Stimulated activated CD4-positive, alpha-beta T cell treated with anti-CD3 and anti-CD28 coated beads, Interleukin-1b, Interleukin-23, amount 100 ng/mL, for 48 hours (primary cell): Measurements from ENCODE around the gene PAX3.

Experiments used
- DNase-seq: peaks from one replicate; pipeline ENCODE4 v3.0.0-alpha.2; 2020

The PAX3 gene

DNA sequence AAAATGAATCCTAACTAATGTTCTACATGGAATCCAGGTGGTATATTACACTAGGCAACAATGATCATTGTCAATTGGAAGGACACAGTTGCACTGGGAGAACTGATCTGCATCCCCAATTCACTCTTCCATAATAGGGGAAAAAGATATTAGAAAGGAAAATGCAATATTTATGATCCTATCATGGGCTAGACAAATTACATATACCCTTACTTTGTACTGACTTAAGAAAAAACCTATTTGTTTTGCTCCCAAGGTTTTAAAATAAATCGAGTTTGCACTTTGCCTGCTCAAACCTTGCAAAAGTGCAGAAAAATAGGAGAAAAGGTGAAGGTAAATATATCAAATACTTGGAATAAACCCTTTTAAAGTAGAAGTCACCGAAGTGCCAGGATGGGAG, 11.0 kb upstream of the PAX3 start:
- no peak for DNase-seq

DNA sequence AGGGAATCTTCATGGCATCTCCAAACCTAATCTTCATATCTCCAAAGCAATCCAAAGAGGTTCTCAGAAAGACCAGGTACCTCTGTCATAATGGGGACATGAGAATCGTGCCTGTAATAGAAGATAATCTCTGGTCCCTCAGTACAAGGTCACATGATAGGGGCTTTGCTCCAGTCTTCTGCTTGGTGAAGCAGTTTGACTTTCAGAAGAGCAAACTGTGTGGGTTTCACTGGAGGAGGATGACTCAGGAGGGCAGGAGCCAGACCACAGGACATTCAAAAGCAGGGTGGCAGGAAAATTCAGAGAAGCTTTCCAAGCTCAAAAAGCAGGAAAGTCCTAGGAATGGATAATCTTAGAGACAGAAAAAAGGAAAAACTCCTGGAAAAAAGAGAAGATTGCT, 10.6 kb upstream of the PAX3 start:
- DNase-seq = no peak

DNA sequence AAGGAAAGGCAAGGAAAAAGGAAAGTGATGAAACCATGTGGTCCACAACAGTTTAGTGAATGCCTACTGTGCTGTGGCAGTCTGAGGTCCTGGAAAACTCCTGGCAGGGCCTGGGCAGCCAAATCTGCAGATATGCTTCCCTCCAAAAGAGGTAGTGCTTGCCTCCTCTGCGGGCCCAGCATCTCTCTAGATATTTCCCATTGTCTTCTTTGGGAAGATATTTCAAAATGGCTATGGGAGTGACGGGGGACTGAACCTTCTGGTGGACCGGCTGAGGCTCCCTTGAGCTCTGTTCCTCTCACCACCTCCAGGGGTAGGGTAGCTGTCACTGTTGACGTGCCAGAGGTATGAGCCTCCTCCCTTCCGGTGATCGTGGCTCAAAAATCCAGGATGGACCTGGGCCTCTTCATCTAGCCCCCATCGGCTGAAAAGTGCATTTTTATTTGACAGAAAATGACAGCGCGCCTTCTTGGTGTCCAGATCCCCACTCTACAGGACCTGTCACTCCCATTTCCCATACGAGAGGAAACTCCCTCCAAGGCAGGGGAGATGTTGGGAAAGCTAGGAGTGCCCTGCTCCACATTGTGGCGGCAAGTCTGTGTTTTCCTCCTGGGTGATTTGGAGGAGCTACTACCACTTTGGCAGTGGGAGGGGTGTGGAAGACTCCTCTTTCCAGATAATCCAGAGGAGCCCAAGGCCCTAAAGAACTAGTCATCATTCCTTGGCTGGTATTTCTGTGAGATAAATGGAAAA, 9.4 kb upstream of the PAX3 start:
- no peak for DNase-seq

DNA sequence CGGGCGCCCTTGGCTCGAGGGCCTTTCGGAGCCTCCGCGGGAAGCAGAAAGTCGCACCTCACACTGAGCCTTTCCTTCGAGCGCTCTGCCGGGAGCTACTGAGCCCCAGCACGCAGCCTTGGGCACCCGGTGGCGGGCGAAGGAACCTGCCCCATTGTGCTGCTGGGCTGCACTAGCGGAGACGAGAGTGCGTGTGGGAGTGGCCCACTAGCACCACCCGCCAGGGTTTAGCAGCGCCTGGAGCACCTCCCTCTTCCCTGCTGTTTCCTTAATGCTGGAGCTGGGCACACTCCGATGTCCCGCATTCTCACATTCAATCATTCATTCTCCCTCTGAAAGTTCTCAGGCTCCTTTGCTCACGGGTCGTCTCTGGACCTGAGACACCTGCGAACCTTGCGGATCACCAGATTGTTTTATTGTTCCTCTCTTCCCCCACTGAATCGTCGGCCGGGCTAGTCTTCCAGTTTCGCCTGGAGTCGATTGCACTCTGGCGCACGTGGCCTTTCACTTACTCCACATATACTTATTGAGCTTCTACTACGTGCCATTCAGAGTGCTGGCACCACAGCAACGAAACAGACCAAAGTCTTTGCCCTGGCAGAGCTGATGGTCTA, 8.5 kb upstream of the PAX3 start:
- no peak for DNase-seq

DNA sequence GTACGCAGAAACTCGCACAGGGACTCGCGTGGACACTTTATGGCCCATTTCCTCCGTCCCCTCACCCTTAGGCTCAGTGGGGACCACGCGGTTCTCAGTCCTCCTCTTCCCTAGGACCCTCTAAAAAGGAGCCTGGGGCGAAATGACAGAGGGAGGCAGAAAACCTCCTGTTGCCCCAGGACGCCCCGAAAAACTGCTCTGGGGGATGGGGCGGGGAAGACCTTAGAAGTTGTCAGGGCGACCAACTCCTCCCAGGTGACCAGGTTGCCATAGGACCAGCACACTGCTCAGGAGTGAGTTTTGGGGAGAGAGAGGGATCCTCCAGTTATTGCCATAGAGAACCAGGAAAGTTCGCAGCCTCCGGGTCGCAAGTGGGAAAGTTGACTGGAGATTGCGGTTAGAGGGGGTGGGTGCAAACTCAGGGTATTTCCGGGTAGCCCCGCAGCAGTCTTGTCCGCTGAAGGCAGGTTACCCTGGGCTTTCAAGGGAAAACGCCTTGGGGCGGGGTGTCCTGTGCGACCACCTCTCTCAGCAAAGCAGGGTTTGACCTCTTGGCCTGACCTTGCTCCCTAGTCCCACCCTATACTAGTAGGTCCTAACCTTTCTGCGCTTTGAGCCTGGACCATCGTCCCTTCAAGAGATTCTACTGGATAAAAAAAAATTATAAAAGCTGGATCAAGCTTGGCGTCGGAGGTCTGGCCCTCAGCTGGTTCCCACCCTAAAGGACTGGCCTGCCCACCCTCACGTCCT, 7.8 kb upstream of the PAX3 start:
- no peak for DNase-seq

DNA sequence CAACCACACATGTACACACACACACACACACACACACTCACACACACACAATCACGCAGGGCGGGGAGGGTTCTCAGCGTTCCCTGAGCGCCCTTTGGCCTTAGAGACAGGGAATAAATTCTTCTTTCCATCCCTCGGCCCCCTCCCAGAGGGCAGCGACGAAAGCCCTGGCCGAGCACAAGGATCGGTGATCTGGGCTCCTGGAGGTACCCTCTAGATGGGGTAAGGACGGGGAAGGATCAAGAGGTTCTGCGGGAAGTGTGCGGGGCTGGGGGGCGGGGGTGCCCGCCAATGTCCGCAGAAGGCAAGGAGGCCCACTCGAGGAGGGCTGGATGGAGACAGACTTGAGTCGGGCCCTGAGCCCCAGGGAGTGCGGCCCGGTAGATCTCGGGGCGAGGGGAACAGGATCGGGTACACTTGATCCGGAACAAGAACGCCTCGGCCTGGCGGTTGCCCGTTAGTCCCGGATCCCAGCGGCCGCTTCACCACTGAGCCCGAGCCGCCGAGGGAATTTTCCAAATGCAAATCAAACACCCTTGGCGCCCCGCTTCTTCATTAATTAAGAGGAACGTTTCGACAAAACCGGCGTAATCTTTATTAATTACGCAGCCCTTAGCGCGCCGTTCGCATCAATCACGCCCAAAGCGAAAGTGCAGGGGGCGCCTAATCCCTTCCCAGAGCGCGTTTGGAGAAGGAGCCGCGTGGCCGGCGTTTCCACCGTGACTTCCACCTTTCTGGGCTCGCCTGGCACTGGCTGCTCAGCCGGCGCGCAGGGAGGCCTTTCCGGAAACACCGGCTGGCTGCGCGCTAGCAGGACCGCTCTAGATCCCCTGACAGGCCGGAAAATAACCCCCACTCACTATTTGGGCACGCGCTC, 7.0 kb upstream of the PAX3 start:
- DNase-seq = no peak

DNA sequence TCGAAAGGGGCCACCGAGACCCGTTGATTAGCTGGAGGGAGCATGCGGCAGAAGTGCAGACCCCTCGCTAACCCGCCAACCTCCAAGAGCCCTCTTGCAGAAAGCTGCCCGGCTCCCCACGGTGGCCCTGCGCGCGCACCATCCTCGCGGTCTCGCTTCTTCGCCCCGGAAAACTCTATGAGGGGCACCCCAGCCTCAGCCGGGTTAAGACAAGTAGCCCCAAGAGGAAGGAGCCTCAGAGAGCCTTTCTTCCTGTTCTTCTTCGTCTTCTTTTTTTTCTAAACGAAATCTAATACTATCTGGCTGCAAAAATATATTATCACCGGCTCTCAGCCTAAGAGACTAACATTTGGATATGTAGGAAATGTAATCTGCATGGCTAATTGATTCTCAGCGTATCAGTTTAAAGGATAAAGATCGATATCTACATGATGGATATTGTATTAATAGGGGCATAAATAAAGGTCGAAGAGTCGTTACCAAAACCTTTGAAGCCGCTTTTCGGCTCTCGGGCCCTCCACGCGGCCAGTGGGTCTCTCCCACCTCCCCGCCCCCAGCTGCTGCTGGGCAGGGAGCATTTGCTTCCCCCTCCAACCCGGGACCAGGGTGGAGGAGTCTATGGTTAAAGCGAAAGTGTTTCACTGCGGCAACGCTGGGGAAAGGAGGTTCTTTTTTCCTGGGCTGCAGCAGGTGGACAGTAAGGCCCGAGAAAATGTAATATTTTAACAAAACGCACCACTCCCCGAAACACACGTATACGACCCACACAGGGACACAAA, 6.1 kb upstream of the PAX3 start:
- DNase-seq = no peak

DNA sequence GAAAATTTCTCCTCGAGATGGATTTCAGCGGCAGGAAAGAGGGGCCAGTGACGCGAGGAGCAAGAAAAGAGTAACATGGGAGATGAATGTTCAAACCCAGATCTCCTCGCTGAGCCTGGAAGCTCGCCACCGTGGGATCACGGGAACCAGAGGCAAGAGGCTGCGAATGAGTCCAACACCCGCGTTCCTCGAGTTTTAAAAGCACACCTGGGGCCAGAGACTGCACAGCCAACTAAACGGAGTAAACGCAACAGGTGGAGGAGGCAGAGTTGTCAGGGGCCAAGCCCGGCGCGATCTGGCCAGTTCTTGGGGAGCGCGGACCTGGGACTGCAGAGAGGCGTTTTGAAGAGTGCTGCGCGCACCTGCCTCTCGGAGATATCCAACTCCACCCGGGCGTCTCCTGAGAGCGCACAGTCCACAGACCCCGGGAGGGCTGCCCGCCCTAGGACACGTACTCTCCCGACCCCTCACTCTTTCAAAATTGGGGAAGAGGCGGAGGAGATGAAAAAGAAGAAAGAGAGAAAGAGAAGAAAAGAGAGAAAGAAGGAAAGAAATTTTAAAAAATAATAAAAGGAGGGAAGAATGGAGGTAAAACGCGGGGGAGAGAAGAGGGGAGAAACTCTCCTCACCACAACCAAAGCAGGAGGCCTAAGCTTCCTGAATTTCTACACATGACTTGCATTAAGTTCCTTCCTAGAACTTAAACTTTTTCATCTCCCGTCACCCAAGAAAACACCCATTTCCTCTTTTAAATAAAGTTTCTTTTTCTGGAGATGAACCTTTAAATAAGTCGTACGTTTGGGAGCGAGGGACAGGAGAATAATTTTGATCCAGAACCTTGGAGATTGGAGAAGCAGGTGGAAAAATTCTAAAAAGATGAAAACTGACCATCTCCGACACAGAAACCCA, 5.3 kb upstream of the PAX3 start:
- DNase-seq = no peak

DNA sequence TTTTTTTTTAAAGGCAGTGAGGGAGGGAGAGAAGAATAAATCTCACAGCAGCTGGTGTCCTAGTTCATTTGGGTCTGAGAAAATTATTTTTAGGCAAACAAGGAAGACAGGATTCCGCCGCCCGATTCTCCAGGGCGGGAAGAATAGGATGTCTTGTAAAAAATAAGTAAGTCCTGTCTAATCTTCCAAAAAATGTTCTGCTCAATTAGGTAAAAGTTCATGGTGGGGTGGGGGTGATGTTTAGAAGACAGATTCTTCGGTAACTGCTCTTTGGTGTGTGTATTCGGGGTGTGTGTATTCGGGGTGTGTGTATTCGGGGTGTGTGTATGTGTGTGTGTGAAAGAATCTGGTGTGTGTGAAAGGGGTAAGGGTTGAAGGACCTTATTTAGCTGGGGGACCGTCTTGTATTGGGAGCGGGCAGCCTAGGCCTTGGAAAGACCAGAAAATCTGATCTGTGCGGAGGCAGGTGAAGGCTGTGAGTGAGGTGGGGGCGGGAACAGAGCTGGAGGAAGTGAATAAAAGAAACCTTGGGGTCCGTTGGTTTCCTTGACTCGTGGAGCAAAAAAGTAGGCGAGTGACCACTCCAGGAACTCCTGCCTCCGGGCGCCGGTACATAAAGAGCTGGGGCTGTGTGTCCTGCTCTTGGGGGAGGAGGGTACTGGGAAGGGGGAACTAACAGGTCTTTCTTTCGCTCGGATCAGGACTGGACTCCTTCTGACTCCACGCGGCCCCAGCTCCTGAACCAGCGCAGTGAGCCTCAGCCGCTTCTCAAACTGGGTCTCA, 4.4 kb upstream of the PAX3 start:
- no peak for DNase-seq

DNA sequence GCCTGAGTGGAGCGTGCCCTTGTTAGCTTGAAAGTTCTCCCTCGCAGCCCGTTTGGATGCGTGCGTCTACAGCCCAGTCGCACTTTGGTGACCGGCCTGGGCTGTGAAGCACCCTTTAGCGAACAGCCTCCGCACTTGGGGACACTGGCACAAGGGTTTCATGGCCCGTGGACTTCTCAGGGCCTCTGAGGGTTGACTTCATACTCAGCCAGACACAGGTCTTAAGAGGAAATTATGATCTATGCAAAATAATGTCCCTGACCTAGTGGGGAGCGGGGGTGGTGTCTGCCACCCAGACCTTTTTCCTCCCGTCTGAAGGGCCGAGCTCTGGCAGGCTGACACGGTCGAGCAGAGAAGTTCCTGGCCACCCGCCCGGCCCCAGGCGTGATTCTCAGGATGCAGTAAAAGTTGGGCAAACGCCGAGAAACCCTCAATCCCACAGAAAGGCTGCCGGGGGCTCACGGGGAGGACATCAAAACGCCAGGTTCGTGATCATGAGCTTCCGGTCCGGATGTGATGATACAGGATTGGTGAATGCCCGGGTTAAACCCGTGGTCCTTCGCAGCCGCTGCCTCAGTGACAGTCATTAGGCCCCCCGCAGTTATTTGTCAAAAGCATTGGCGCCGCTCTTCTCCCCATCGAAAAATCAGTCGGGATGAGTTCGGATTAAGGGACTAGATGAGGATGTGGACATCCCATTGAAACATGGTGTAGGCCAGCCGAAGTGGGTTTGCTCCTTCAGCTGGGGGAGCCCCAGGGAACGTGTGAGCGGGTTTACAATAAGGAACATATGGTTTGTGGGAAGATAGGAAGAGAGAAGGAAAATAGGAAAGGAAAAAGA, 3.6 kb upstream of the PAX3 start:
- no peak for DNase-seq

DNA sequence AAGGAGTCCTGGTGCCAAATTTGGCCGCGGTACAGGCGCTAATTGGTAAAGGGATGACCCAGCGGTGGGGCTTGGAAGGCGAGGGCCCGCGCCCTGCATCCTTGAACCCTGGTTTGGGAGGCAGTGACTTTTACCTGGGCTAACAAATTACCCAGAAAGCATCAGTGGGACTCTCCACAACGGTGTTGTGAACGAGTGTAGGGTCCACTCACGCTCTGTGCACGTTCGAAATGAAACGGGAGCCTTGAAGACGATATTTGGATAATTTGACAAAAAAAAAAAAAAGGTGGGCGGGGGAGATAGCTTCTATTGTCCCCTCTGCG, 3.0 kb upstream of the PAX3 start:
- no peak for DNase-seq

DNA sequence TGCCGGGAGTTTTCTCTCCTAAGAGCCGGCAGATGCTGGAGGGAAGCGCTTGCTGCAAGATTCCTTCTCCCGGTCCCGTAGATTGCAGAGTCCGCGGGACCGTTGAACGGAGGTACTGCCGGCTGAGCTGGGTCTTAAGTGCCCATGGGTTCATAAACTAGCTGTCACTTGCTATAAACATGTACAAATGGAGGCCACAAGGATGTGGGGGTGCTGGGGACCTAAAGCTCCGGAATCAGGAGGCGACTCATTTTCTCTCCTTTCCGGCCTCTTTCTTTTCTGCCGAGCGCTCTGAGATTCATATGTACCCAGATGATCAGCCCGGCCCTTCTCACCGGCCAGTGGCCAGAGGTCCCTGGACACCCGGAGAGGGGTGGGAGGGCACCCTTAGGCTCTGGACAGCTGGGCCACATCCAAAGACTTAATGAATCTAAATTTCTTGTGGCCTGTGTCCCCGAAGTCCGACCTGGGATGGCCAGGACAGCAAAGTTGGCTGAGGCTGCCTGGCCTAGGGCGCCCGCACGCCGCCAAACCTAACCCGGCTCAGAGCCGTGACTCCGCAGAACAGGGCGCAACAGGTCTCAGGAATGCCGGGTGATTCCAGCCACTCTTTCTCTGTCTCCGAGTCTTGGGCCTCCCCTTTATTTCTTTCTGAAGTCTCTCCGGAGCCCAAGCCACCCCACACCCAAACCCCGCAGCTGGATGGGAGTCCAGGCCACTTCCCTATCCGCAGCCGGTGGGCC, 2.4 kb upstream of the PAX3 start:
- no peak for DNase-seq

DNA sequence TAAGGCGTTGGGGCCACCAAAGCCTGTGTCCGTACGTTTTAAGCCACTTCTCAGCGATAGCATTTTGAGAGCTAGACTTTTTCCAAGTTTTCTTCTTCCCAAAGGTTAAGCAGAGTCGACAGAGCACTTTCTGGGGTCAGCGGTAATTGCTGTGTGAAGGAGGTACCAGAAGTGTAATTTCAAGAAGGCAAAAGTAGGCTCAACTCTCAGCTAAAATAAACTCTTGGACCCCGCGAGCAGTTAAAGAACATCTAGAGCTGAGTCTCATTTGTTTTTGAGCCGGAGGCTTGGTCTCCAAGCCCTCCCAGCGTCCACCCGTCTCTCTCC, 1.9 kb upstream of the PAX3 start:
- no peak for DNase-seq

DNA sequence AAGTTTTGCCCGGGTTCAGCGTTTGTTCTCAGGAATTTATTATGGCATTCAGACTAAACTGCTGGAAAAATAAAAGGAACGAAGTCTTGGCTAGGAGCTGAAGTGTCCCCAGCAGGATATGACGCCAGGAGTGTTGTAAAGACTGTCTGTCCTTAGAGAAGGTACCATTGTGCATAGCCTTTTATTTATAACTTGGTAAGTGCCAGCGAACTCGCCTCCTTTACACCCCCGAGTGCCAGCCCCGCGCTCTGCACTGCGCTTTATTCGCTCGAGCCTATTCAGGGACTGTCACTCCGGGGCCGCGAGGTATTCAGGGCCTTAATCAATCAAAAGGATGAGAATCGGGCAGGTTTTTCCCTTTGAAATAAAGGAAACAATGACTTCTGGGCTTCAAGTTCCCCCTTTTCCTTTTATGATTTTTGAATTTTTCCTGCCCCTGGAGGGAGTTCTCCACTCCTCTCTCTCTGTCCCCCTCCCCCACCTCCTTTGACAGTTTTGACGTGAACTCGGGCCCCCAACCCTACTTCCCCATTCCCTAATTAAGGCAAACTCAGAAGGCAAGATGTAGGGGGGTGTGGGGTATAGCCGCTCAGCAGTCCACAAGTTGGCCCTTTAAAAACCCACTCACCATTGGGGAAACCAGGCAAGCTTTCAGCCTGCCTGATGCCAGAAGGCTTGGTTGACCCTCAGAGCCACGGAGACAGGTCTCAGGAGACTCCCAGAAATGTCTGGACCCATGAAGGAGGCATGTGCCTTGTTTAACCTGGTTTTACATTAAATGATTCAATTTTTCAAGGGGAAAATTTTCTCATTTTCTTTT, 1.3 kb upstream of the PAX3 start:
- DNase-seq = no peak

DNA sequence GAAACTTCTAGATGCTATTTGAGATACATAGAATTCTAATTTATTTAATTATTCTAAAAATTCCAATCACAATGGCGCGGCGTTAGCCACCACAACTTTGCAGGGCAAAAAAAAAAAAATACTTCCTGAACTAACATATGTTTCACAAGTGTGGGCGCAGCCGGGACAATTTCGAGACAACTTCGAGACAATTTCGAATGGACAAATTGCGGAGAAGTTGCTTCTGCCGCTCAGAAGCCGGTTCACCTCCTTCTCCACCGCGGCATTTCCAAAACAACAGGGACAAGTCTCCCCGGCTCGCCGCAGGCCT, 842 bp downstream of the PAX3 start:
- no peak for DNase-seq

DNA sequence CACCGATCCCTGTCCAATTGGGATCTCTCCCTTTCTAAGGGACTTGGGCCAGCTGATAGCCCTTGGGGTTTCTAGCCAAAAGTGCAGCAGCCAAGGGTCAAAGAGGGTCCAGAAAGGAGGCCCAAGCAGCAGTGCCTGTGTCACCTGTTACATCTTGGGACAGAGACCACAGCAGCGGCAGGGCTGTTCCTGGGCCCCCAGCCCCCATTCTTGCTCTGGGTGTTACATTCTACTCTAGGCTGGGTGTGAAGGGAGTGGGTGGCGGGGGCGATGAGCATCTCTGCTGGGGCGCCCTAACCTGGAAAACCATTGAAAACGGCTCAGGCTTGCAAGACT, 1.2 kb downstream of the PAX3 start:
- no peak for DNase-seq

DNA sequence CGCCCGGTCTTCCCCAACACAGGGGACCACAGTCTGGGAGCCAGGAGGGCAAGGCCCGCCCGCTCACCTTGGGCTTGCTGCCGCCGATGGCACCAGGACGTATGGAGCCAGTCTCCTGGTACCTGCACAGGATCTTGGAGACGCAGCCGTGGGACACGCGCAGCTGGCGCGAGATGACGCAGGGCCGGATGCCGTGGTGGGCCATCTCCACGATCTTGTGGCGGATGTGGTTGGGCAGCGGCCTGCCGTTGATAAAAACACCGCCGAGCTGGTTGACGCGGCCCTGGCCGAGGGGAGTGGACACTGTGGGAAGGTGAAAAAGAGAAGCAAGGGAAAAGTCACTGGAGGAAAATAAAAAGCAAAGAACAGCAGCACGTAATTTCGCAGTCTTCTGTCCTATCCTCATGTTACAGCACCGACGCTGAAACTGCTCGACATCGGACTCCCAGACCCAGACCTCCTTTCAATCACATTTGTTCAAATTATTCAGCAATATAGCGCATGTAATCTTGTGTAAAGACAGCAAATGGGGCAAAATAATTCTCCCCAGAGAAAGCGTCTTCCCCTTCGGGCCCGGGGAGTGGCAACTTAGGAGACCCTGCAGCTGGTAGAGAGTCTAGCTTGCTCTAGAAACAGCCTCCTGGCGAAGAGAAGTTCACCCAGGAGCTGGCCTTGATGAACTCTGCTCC, 1.7 kb downstream of the PAX3 start:
- DNase-seq = no peak

DNA sequence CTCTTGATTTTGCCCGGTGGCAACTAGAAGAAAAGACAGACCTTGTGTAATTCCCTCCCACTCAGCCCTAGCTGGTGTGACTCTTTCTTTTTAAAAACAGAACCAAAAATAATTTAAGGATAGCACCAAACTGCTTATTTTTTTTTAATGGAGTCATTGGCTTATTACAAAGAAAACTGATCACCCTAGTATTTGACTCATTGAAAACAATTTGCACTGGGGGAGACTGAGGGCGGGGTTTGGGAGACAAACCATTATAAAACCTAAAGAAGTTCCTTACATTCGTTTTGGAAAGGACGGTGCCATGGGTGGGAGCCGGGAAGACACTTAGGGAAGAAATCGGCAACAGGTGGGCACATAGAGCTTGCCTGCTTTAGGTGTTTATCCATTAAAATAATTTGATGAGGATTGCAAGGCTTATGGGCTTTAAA, 2.5 kb downstream of the PAX3 start:
- DNase-seq = no peak
